Adipocyte (in vitro differentiated cells): ENCODE results near the gene DLG1.
A peak's percentile ranks its signal among the peaks of the same experiment; 100 is the strongest.
"Not testable (repeated sequence)": the region's sequence is repeated elsewhere in the genome, so short reads cannot be mapped to it uniquely, and the experiment has no call there.

Experiments used
- DNase-seq: peaks from one replicate; pipeline ENCODE4 v3.0.0-alpha.2; 2015; ENCODE audit warnings: low read depth
- H3K27me3 ChIP-seq: replicated peaks from 2 replicates; pipeline ENCODE4 v1.7.0; 2013; ENCODE audit warnings: mild to moderate bottlenecking, low read length, moderate library complexity; ENCODE audit not compliant: control insufficient read depth, insufficient read depth
- H3K36me3 ChIP-seq: 2 replicates; pipeline ENCODE4 v1.7.0; 2013; ENCODE audit warnings: low read length, mild to moderate bottlenecking, moderate library complexity; ENCODE audit not compliant: control insufficient read depth, insufficient read depth, severe bottlenecking
- H3K4me1 ChIP-seq: 2 replicates; pipeline ENCODE4 v1.7.0; 2013; ENCODE audit warnings: mild to moderate bottlenecking, low read length, moderate library complexity; ENCODE audit not compliant: control insufficient read depth, insufficient read depth
- H3K4me3 ChIP-seq: 2 replicates; pipeline ENCODE4 v1.7.0; 2013; ENCODE audit warnings: mild to moderate bottlenecking, low read length, moderate library complexity
- H3K9ac ChIP-seq: 2 replicates; pipeline ENCODE4 v1.7.0; 2013; ENCODE audit warnings: mild to moderate bottlenecking, low read length, moderate library complexity
- H3K9me3 ChIP-seq: 2 replicates; pipeline ENCODE4 v1.7.0; 2013; ENCODE audit warnings: mild to moderate bottlenecking, low read length, moderate library complexity; ENCODE audit not compliant: control insufficient read depth

Gene DLG1

GRCh38 chr3:197205675-197206074 lies 92.7 kb downstream of the DLG1 start:
- no peaks in the 10 kb centered on the region for H3K36me3 ChIP-seq
- peaks cover 5% of the 10 kb centered on the region for H3K4me1 ChIP-seq
- H3K4me3 ChIP-seq: no peak overlapping the region
- H3K9me3 ChIP-seq: no peaks in the 10 kb centered on the region
- no peaks in the 10 kb centered on the region for H3K27me3 ChIP-seq
- H3K9ac ChIP-seq: no peak overlapping the region
- DNase-seq: no peak

GRCh38 chr3:197205265-197205664 lies 93.1 kb downstream of the DLG1 start:
- Histone ChIP-seq H3K9me3 (no peaks in the 10 kb centered on the region), H3K4me1 (peaks cover 5% of the 10 kb centered on the region), H3K9ac (no peak overlapping the region), H3K4me3 (no peak overlapping the region), H3K27me3 (no peaks in the 10 kb centered on the region), H3K36me3 (no peaks in the 10 kb centered on the region)
- no peak for DNase-seq

GRCh38 chr3:197204736-197205135 lies 93.7 kb downstream of the DLG1 start:
- Histone ChIP-seq H3K4me1 (peaks cover 5% of the 10 kb centered on the region), H3K9ac (no peak overlapping the region), H3K9me3 (no peaks in the 10 kb centered on the region), H3K4me3 (no peak overlapping the region), H3K27me3 (no peaks in the 10 kb centered on the region), H3K36me3 (no peaks in the 10 kb centered on the region)
- DNase-seq: no peak

- DNase-seq: no peak
Measured at GRCh38 chr3:197203714-197204146, 94.7 kb downstream of the DLG1 start.

GRCh38 chr3:197202694-197203093 lies 95.7 kb downstream of the DLG1 start:
- no peaks in the 10 kb centered on the region for H3K9me3 ChIP-seq
- no peak for DNase-seq
- no peaks in the 10 kb centered on the region for H3K36me3 ChIP-seq
- no peak overlapping the region for H3K9ac ChIP-seq
- H3K4me1 ChIP-seq: peaks cover 5% of the 10 kb centered on the region
- H3K4me3 ChIP-seq: no peak overlapping the region
- H3K27me3 ChIP-seq: no peaks in the 10 kb centered on the region

More at GRCh38 chr3:197203714-197204146, 94.7 kb downstream of the DLG1 start:
- H3K4me1 ChIP-seq: peaks cover 5% of the 10 kb centered on the region
- H3K9ac ChIP-seq: no peak overlapping the region
- H3K27me3 ChIP-seq: no peaks in the 10 kb centered on the region
- no peaks in the 10 kb centered on the region for H3K36me3 ChIP-seq
- no peaks in the 10 kb centered on the region for H3K9me3 ChIP-seq
- no peak overlapping the region for H3K4me3 ChIP-seq

GRCh38 chr3:197201791-197202452 lies 96.5 kb downstream of the DLG1 start:
- DNase-seq: no peak
- Histone ChIP-seq H3K27me3 (no peaks in the 10 kb centered on the region), H3K4me1 (peaks cover 5% of the 10 kb centered on the region), H3K4me3 (no peak overlapping the region), H3K36me3 (no peaks in the 10 kb centered on the region), H3K9ac (no peak overlapping the region), H3K9me3 (no peaks in the 10 kb centered on the region)

GRCh38 chr3:197200856-197201255 lies 97.6 kb downstream of the DLG1 start:
- H3K9ac ChIP-seq, H3K4me3 ChIP-seq, H3K27me3 ChIP-seq, H3K4me1 ChIP-seq, H3K36me3 ChIP-seq, H3K9me3 ChIP-seq, DNase-seq: not testable (repeated sequence)

- H3K4me3 ChIP-seq: no peak overlapping the region
- no peaks in the 10 kb centered on the region for H3K36me3 ChIP-seq
- no peaks in the 10 kb centered on the region for H3K27me3 ChIP-seq
- H3K4me1 ChIP-seq: peaks cover 3% of the 10 kb centered on the region
- H3K9ac ChIP-seq: no peak overlapping the region
- no peaks in the 10 kb centered on the region for H3K9me3 ChIP-seq
- DNase-seq: no peak
Measured at GRCh38 chr3:197197334-197197733, 101.1 kb downstream of the DLG1 start.

- peak; percentile 64 for DNase-seq
Measured at GRCh38 chr3:197196192-197196591, 102.2 kb downstream of the DLG1 start.

GRCh38 chr3:197195326-197195725 lies 103.1 kb downstream of the DLG1 start:
- Histone ChIP-seq H3K9me3 (no peaks in the 10 kb centered on the region), H3K9ac (no peak overlapping the region), H3K27me3 (no peaks in the 10 kb centered on the region), H3K4me1 (peaks cover 8% of the 10 kb centered on the region), H3K4me3 (no peak overlapping the region), H3K36me3 (no peaks in the 10 kb centered on the region)
- no peak for DNase-seq

More at GRCh38 chr3:197196192-197196591, 102.2 kb downstream of the DLG1 start:
- H3K9ac ChIP-seq: no peak overlapping the region
- H3K9me3 ChIP-seq: no peaks in the 10 kb centered on the region
- peaks cover 8% of the 10 kb centered on the region for H3K4me1 ChIP-seq
- no peaks in the 10 kb centered on the region for H3K27me3 ChIP-seq
- no peaks in the 10 kb centered on the region for H3K36me3 ChIP-seq
- no peak overlapping the region for H3K4me3 ChIP-seq

GRCh38 chr3:197193759-197194158 lies 104.7 kb downstream of the DLG1 start:
- H3K9ac ChIP-seq, DNase-seq, H3K9me3 ChIP-seq, H3K36me3 ChIP-seq, H3K4me3 ChIP-seq, H3K27me3 ChIP-seq: not testable (repeated sequence)
- peaks cover 19% of the 10 kb centered on the region for H3K4me1 ChIP-seq

- Histone ChIP-seq H3K4me1 (peaks cover 22% of the 10 kb centered on the region), H3K9me3 (no peaks in the 10 kb centered on the region), H3K27me3 (no peaks in the 10 kb centered on the region), H3K4me3 (no peak overlapping the region), H3K36me3 (no peaks in the 10 kb centered on the region), H3K9ac (no peak overlapping the region)
- no peak for DNase-seq
Measured at GRCh38 chr3:197191897-197192296, 106.5 kb downstream of the DLG1 start.
